Cardiac fibroblast (primary cell): Measurements from ENCODE around the gene REEP6.
A peak's percentile ranks its signal among the peaks of the same experiment; 100 is the strongest.

Source experiments
- DNase-seq, 2 donors: peaks; one replicate each; pipeline versions ENCODE4 v3.0.0 to v3.0.0-alpha.2; 2010; ENCODE audit warnings: low read depth in 2 of 2
- H3K4me3 ChIP-seq, 2 donors: replicated peaks in 1 of 2; 1 replicate in 1 of 2; 2 replicates in 1 of 2; pipeline ENCODE4 v1.5.1; 2011; ENCODE audit warnings: low read depth in 2 of 2, low read length in 2 of 2, mild to moderate bottlenecking in 2 of 2, moderate library complexity in 1 of 2
- TF ChIP-seq, protein P1 (sequence below): IDR thresholded peaks from one replicate; pipeline ENCODE4 v1.5.1; 2011; ENCODE audit warnings: low read depth, mild to moderate bottlenecking, low read length, inconsistent platforms

Gene REEP6

GRCh38 chr19:1511318-1512317, 20.6 kb downstream of the REEP6 start:
- peak overlapping the region in 1 of 2 donors; percentile 10 for H3K4me3 ChIP-seq
- DNase-seq = no peak
- TF ChIP-seq, protein P1, sequence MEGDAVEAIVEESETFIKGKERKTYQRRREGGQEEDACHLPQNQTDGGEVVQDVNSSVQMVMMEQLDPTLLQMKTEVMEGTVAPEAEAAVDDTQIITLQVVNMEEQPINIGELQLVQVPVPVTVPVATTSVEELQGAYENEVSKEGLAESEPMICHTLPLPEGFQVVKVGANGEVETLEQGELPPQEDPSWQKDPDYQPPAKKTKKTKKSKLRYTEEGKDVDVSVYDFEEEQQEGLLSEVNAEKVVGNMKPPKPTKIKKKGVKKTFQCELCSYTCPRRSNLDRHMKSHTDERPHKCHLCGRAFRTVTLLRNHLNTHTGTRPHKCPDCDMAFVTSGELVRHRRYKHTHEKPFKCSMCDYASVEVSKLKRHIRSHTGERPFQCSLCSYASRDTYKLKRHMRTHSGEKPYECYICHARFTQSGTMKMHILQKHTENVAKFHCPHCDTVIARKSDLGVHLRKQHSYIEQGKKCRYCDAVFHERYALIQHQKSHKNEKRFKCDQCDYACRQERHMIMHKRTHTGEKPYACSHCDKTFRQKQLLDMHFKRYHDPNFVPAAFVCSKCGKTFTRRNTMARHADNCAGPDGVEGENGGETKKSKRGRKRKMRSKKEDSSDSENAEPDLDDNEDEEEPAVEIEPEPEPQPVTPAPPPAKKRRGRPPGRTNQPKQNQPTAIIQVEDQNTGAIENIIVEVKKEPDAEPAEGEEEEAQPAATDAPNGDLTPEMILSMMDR = no peak

- peak within 1 kb of the TSS; percentile 55 to 75 for H3K4me3 ChIP-seq
- DNase-seq = peak; percentile 64 to 70
Measured at GRCh38 chr19:1512671-1513498, 21.9 kb downstream of the REEP6 start, which contains the start of gene ADAMTSL5. Gene ADAMTSL5 (minus strand): TSS chr19:1513019. CDS start chr19:1510943, 2,076 bp downstream.

DNA sequence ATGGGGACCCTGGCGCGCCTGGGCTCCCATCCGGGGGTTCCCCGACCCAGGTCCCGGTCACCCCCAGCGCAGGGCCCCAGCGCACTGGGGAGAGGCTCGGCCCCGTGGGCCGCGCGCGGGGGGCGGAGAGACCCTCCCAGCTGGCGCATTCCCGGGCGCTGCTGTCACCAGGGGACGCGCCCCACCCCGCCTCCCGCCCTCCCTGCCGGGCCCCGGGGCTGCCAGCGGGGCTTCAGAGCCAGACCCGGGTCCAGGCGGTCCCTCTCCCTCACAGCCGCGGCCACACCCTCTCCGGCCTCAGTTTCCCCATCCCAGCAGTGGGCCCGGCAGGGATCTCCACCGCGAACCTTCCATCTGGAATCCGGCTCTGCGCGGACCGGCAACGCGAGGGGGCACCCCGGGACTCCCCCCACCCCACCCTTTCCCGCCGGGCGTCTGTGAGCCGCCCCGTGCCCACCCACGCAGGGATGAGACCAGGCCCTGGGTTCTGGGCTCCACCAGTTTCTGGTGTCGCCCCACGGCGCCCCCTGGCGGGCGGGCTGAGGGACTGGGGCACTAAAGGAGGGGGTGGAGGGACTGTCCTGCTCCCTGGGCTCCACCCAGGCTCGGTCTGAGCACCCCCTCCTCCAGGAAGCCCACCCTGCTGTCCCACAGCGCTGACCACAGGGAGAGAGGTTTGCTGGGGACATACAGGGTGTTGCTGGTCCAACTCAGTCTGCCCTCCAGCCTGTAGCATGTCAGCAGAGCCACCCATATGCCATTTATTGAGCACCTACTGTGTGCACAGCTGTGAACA, 22.7 kb downstream of the REEP6 start:
- DNase-seq = peak; percentile 60 to 64
- H3K4me3 ChIP-seq = peak overlapping the region; percentile 55 to 75
- TF ChIP-seq, protein P1 = peak; percentile 75

More at GRCh38 chr19:1512671-1513498, 21.9 kb downstream of the REEP6 start, which contains the start of gene ADAMTSL5:
- TF ChIP-seq, protein P1 = no peak

GRCh38 chr19:1514295-1514661, 23.3 kb downstream of the REEP6 start:
- TF ChIP-seq, protein P1 = no peak
- no peak for DNase-seq
- H3K4me3 ChIP-seq = no peak overlapping the region

- no peak for DNase-seq
- TF ChIP-seq, protein P1 = no peak
Measured at GRCh38 chr19:1514986-1515721, 24.2 kb downstream of the REEP6 start.

More at GRCh38 chr19:1514986-1515721, 24.2 kb downstream of the REEP6 start:
- no peak overlapping the region for H3K4me3 ChIP-seq
